ENCODE measurements around the gene COPZ1. TPM values are rescaled to one million over a fixed set of nuclear protein-coding genes. Genes with fewer than 3 reads are reported as not detected.

COPZ1 gene
- total RNA-seq, 1 donor from 2014 or later, result 101 TPM

DNA sequence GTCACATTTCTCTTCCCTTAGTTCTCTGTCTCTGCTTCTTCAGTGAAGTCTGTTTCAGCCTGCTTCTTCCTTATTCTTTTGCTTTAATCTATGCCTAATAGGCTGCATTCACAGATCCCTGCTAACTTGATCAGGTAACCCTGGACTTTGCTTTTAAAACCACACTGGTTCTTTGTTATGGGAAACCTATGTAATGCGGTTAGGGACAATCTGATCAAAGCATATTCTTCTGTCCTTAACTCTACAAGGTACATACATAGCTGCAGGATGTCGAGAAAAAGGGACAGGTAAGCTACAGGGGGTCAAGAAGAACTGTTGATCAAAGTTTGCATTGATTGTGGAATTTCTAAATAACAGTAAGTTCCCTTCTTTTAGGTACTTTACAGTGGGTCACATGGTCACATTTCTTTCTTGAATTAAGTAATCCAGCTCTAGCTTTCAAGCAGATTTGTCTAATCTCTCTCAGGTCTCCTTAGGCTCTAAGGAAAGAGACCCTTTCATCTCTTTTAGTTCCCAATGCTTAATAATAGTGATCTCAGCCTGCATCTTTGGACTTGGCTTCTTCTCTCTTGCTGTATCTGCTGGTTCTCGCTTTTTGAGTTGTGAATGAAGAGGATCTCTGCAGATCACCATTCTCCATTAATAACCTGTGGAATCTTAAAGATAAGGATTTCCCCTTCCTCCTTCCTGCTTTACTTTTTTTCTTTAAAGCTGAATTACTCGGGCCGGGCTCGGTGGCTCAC is 3.8 kb downstream of the COPZ1 start:
- TF ChIP-seq, protein P1, sequence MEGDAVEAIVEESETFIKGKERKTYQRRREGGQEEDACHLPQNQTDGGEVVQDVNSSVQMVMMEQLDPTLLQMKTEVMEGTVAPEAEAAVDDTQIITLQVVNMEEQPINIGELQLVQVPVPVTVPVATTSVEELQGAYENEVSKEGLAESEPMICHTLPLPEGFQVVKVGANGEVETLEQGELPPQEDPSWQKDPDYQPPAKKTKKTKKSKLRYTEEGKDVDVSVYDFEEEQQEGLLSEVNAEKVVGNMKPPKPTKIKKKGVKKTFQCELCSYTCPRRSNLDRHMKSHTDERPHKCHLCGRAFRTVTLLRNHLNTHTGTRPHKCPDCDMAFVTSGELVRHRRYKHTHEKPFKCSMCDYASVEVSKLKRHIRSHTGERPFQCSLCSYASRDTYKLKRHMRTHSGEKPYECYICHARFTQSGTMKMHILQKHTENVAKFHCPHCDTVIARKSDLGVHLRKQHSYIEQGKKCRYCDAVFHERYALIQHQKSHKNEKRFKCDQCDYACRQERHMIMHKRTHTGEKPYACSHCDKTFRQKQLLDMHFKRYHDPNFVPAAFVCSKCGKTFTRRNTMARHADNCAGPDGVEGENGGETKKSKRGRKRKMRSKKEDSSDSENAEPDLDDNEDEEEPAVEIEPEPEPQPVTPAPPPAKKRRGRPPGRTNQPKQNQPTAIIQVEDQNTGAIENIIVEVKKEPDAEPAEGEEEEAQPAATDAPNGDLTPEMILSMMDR (IDR thresholded peaks at IDR 0.05), result no peak
- no peaks in the 10 kb centered on the region for H3K9me3 Mint-ChIP-seq (ENCODE audit: low read depth)
- peak overlapping the region; percentile 15 for H3K27ac Mint-ChIP-seq (ENCODE audit: unreplicated experiment)
- H3K4me3 Mint-ChIP-seq (ENCODE audit: unreplicated experiment), result no peak overlapping the region
- peaks cover 2% of the 10 kb centered on the region for H3K36me3 Mint-ChIP-seq (ENCODE audit: low read depth)
- H3K27me3 Mint-ChIP-seq (ENCODE audit: low read depth), result no peaks in the 10 kb centered on the region
- H3K4me1 Mint-ChIP-seq (ENCODE audit: low read depth), result peaks cover 55% of the 10 kb centered on the region
- DNase-seq (ENCODE audit: low spot score), result no peak

DNA sequence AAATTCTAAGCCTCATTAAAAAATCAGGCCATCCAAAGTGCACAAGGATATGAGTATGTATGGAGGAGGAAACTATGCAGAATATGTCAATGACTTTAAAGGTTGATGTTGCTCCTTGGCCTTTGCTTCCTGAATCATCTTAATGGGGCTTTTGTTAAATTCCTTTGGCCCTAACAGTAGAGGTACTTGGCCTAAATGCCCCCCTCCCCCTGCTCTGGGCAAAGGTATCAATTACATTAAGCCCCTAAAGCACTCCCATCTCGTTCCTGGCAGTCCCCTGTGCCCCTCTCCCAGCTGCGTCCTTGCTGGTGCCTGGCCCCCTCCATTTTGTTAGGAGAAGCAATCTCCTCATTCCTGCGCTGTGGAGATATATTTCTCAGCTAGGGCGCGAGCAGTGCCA is 4.8 kb downstream of the COPZ1 start:
- H3K4me3 Mint-ChIP-seq (ENCODE audit: unreplicated experiment), result no peak overlapping the region
- H3K36me3 Mint-ChIP-seq (ENCODE audit: low read depth), result peaks cover 2% of the 10 kb centered on the region
- H3K9me3 Mint-ChIP-seq (ENCODE audit: low read depth), result no peaks in the 10 kb centered on the region
- H3K4me1 Mint-ChIP-seq (ENCODE audit: low read depth), result peaks cover 51% of the 10 kb centered on the region
- no peaks in the 10 kb centered on the region for H3K27me3 Mint-ChIP-seq (ENCODE audit: low read depth)
- peak overlapping the region; percentile 63 for H3K27ac Mint-ChIP-seq (ENCODE audit: unreplicated experiment)
- DNase-seq (ENCODE audit: low spot score), result no peak
- TF ChIP-seq, protein P1 (IDR thresholded peaks at IDR 0.05), result no peak

DNA sequence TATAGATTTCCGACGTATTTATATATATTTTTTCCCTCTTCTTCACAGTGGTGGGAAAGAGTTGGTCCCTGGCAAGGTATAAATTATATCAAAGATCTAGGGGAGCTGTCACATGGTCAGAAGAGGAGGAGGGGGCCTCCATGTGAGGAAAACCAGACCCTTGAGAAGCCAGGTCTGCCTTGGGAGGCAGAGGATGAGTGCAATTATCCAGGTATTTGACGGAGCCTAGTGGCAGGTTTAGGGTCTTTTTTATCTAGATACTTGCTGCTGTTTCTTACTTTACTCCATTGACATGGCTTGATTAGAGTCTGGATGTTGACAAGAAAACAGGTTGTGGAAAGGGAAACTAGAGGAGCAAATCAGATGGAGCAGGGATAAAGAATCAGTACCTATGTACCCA is 5.5 kb downstream of the COPZ1 start:
- Mint-ChIP-seq H3K36me3 (ENCODE audit: low read depth) (peaks cover 2% of the 10 kb centered on the region), H3K27me3 (ENCODE audit: low read depth) (no peaks in the 10 kb centered on the region), H3K4me3 (ENCODE audit: unreplicated experiment) (no peak overlapping the region), H3K9me3 (ENCODE audit: low read depth) (no peaks in the 10 kb centered on the region), H3K27ac (ENCODE audit: unreplicated experiment) (no peak overlapping the region), H3K4me1 (ENCODE audit: low read depth) (peaks cover 46% of the 10 kb centered on the region)
- DNase-seq (ENCODE audit: low spot score), result no peak
- TF ChIP-seq, protein P1 (IDR thresholded peaks at IDR 0.05), result no peak

DNA sequence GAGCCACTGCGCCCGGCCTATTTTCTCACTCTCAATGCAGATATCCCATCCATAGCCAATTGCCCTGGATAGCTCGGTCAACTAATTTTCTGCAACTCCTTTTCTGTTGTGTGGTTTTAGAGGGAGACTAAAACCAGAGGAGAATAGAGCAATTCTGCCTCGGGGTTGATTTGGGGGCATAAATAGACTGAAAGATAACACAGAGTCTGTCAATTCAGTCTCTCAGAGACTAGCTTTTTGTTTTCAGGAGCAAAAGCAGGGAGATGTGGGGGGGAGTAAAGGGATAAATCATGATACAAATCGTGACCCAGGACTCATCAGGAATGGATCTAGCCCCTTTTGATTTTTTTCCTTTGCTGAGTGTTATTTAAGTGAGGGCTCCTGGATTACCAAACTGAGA is 6.5 kb downstream of the COPZ1 start:
- Mint-ChIP-seq H3K27me3 (ENCODE audit: low read depth) (no peaks in the 10 kb centered on the region), H3K9me3 (ENCODE audit: low read depth) (no peaks in the 10 kb centered on the region), H3K4me1 (ENCODE audit: low read depth) (peaks cover 38% of the 10 kb centered on the region), H3K27ac (ENCODE audit: unreplicated experiment) (no peak overlapping the region), H3K4me3 (ENCODE audit: unreplicated experiment) (no peak overlapping the region), H3K36me3 (ENCODE audit: low read depth) (peaks cover 2% of the 10 kb centered on the region)
- TF ChIP-seq, protein P1 (IDR thresholded peaks at IDR 0.05), result no peak
- no peak for DNase-seq (ENCODE audit: low spot score)

DNA sequence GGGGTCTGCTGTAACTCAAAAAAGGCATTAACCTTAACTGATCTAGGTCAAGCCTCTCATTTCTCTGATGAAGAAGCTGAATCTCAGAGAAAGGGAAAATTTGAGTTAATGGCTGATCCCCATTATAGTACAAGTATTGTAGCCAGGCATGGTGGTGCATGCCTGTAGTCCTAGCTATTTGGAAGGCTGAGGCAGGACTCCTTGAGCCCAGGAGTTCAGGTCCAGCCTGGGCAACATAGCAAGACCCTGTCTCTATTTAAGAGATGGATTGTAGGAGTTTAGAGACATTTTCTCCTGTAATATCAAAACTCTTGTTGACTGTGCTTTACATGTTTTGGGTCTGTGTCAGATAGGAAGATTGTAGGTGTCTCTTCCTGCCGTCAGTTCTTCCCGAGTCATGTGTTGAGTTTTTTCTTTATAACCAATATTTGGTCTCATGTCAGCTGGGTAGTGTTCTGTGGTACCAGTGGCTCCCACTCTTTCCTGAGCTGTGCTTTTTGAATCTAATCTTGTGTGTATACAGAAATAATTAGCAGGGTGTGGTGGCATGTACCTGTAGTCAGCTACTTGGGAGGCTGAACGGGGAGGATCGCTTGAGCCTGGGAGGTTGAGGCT is 8.6 kb downstream of the COPZ1 start:
- no peak for DNase-seq (ENCODE audit: low spot score)
- Mint-ChIP-seq H3K4me1 (ENCODE audit: low read depth) (peaks cover 44% of the 10 kb centered on the region), H3K27me3 (ENCODE audit: low read depth) (no peaks in the 10 kb centered on the region), H3K36me3 (ENCODE audit: low read depth) (no peaks in the 10 kb centered on the region), H3K27ac (ENCODE audit: unreplicated experiment) (no peak overlapping the region), H3K9me3 (ENCODE audit: low read depth) (no peaks in the 10 kb centered on the region), H3K4me3 (ENCODE audit: unreplicated experiment) (no peak overlapping the region)
- TF ChIP-seq, protein P1 (IDR thresholded peaks at IDR 0.05), result no peak
